GM19043 (cell line): ENCODE results near the gene HOXB3.

Source experiments
- ATAC-seq: cut with Tn5 transposase; IDR thresholded peaks from one replicate; pipeline ENCODE4 v1.9.1; 2021; ENCODE audit warnings: low read depth; ENCODE audit not compliant: unreplicated experiment

Gene HOXB3

DNA sequence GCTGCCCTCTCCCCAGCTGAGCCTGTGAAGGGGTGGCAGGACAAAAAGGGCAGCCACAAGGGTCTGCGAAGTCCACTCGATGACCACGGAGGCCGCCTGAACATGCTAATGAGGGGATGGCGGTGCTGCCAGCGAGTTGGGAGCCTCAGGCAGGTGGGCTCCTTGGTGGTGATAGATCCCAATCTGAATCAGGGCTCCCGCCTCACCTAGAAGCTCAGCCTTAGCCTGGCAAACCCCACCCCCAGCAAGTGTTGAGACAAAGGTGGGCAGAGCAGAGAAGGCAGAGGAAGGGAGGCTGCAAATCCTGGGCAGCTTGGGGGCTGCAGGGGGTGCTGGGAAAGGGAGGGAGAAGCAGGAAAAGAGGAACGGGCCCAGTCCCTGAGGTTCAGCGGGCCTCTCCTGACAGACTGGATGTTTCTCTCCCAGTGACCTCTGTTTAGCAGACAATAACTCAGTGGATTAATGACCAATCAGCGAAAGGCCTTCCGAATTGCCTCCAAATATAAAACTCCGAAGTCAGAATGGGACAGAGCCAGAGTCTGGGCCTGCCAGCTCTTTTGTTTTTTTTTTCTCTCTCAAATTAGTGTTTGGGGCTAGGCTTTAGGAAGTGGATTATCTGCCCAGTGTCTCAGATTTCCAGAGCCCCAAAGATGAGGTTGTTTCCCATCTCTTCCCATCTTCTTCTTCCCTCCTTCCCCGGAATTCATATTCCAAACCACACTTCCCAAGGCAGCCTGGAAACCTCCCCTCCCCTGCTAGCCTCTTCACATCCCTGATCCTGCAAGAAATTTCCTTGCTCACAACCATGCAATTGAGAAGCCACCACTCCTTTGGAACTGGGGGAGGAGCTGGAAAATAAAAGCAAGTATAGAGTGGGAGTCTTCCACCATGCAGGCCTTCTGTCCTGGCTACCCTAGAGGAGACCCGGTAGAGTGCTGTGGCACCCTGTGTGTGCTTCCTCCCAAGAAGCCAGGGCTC lies 29.9 kb downstream of the HOXB3 start:
- ATAC-seq, result no peak

DNA sequence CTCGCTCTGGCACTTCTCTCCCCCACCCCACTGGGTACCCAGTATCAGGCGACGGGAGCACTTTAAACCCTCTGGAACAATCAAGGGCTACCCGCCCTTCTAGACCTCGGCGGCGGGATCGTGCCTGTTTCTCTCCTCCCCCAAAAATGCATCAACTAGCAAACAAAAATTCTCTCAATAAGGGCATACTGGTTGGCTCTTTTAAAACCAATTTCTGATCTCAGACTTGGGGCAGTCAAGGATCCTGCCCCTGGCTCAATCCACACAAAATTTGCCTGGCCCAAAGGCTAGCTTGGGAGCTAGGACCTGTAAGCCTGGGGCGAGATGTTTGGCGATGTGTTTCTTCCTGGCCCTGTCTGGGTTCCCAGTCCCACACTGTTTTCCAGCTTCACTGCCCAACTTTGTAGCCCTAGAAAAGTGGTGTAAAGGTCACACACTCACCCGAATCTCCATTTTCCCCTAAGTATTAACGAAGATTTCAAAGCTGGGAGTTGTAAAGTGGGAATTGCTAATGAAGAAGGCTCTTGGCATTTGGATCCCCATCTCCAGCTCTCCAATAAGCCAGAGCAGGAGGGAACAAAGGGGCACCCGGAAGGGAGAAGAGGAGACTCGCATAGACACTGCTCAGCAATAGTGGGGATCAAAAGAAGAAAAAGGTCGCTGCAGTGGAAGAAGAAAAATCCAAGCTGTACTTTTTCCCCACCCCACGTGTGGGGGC lies 30.8 kb downstream of the HOXB3 start:
- ATAC-seq, result no peak

DNA sequence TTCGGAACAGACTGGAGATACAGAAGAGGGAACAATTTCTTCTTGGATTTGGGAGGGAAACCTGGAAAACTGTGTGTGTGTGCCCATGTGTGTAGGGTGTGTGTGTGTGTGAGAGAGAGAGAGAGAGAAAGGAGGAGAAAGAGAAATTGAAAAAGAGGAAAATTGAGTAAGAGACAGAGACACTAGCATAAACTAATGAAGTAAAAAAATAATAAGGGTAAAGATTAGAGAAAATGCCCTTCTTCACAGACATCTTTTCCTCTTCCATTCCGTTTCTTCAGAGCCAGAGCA lies 31.3 kb downstream of the HOXB3 start:
- no peak for ATAC-seq

DNA sequence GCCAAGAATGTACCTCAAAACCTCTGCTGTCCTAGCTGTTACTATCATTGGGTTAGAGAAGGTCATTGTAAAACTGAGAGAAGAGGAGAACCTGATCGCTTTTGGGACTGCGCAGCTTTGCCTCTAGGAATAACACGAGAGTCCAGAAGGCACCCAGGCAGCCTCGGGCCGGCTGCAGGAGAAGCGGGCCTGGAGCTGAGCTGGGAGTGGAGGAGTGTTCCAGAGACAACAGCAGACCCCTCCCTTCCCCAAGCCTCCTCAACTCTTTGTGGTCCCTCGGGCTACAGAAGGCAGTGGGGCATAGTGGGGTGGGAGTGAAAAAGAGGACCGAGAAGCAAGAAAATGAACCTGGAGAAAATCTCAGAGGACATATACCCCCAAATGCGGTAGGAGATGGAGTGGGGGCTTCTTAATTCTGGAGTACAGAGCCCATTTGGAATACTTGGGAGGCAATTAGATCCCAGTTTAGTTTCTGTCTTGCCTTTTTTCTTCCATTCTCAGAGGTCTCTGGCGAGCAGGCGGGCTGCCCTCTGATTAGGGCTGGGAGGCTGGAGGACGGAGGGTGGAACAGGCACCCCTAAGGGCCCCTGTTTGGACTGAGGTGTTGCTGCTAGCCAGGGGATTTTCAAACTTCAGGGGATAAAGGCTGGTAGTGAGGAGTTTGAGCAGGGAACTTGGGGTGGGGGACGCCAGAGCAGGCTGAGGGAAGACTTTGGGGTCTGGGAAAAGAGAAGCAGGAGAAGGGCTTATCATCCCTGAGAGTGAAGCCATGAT lies 31.8 kb downstream of the HOXB3 start:
- no peak for ATAC-seq

DNA sequence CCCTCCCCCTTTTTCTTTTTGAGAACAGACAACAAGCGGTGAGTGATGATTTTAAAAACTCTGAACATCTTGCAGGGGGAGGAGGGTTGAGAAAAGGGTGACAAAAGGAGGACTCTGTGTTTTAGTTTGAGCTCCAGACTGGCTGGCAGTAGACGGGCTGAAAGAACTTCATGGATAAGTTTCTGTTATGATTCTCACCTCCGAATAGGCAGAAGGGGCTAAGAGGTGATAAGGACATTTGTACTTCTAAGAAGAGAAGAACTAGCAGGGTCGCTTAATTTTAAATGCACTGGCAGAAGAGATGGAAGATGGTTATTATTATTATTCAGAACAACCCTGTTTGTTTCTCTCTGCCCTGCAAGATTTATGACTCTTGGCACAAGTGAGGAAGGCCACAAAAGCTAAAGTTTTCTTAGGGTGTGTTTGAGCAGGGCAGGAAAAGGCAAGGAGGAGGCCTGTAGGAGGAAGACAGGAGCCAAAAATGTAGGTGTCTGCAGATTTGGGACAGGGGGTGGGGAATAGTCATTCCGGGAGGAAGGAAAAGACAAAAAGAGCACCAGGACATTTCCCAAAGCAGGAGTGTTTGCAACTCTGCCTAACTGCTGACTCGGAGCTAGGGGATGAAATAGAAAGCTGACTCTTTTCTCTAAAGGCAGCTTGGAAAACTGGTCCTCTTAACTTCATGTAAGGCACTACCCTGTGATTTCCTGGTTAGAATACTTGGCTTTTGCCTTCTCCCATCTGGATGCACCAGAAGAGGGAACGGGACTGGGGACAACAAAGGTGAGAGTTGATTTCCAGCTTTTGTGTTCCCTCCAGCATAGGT lies 33.3 kb downstream of the HOXB3 start:
- no peak for ATAC-seq

DNA sequence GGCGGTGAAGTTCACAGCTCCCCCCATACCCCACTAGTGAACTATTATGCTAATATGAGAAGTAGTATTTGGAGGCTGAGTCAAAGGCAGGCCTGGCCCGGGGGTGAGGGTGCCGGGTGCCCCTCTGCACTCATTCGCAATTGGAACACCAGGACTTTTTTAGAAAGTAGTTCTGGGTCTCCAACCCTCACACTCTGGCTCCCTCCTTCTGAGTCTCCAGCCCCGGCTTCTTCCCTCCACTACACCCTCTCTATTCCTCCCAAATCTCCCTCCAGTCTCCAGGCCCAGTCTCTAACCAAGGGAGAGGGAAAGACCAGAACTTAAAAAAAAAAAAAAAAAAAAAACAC lies 33.8 kb downstream of the HOXB3 start:
- ATAC-seq, result no peak

DNA sequence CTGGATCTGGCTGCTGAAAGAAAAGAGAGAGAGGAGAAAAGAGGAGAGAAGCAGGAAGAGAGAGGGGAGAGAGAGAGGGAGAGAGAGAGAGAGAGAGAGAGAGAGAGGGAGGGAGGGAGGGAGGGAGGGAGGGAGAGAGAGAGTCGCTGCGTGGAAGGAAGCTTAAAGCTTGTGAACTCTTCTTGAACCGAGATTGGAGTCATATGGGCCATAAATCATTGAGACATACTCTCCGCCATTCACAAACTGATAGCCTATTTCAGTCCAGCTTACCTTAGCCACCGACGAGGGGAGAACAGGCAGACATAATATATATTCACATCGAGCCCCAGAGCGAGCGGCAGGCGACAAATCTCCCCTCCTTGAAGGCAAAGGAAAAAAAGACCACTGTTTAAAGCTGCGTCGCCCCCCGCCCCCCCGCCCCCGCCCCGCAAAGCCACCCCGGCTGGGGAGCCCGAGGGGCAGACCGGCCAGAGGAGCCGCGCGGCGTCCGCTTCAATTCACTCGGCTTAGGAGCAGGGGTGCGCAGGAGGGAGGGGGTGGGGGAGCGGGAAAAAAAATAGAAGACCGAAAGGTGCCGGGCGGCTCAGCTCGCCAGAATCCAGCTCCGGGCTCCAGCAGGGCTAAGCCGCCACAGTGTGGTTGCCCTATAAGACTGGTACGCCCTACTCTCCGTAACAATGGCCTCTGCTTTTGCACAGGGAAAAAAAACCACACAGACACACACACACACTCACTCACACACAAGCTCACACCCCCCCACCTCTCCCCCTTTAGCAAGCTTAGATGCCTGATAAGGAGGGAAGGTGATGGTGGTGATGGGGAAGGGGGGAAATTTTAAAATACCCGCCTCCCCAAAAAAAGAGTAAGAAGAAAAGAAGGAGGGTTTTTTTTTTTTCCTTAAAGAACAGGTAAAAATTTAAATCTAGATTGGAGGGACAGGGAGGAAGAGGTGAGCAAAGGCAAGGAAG lies 34.5 kb downstream of the HOXB3 start:
- no peak for ATAC-seq

DNA sequence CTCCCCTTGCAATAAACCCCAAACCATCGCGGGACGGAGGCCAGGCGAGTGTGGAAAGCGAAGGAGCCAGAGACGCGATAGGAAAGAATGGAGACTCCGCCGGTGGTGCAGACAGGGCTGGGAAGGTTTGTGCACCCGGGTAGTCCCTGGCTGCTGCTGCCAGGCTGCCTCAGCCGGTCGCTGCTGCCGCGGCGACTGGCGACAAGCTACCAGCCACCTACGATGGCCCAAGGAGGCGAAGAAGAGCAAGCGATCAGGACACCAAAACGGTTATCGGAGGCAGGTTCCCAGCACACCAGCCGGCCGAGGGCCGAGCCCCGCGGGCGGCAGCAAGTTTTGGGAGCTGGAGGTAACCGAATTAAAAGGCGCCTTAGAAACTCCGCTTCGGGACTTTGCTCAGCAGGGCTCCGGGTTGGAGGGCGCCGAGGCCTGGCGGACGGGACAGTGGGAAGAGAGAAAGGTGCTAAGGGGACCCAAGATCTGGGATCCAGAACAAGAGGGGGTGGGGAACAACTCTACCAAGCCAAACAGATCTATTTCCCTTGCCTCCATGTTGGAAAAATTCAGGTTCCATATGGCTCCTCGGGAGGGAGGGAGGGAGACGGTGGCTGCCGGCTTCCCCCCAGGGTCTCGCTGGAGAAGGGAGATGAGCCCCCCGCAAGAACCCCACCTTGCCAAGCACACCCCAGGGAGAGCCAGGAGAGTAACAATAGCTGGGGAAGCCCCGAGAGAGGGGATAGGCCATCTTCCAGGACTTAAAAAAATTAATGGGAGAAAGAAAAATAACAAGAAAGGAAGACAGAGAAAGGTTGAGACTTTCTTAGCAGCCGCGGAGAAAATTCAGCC lies 35.4 kb downstream of the HOXB3 start:
- ATAC-seq, result no peak

DNA sequence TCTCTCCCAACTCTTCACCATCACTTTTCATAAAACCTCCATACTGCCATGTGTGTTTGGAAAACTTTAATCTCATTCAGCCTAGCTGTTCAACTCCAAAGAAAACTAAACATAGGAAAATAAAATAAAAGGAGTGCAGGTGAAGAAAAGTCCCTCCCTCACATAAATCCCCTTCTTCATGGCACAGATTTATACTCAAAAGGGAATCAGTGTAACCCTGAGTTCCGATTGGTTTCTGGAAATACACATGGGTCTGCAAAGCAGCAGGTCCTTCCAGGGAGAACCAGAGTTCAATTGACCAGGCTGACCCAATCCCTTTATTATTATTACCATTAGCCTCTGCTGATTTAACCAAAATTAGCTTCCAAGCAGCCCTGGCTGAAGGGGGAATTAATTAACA lies 36.2 kb downstream of the HOXB3 start:
- no peak for ATAC-seq

DNA sequence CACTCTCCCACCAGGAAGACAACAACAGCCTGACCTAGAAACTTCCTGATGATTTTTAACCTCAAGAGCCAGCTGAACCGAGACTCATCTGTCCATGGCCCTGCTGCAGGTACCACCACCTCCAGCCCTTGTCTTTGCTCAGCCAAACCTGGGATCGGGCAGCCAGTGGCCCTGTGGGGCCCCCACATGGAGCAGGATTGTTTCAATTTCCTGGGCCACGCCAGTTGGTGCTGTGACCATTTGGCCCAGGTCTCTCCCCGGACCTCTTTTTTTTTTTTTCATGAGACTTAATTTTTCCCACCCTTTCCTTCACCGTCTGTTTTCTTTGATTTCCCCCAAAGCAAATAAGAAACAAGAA lies 36.9 kb downstream of the HOXB3 start:
- no peak for ATAC-seq

DNA sequence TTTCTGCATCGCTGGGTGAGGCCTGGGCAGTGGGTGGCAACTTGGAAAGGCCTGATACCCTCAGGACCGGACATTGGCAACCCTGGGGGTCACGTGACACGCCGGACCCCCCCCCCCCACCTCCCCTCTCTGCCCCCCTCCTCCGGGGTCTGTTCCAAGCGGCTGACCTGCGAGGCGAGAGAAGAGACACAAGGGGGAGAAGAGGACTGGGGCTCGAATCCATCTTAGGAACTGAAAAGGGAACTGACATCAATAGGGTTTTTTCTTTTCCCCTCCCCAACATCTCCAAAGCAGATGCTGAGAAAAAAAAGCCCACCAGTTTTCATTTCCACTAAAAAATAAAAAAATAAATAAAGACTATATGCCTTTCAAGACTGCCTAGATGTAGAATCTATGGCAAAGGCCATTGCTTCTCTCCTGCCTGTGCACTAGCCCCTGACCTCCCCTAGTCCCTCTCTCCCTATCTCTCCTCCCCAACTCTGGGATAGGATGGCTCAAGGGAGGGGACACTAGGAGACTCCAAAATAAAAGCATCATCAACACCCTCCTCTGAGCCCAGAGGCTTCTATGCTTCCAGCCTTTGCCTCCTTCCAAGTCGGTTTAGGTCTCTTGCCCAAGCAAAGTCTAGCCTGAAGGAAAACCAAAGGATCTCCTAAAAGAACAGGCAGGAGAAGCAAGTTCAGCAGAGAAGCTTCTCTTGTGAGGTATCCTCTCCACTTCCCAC lies 37.4 kb downstream of the HOXB3 start:
- ATAC-seq, result no peak

DNA sequence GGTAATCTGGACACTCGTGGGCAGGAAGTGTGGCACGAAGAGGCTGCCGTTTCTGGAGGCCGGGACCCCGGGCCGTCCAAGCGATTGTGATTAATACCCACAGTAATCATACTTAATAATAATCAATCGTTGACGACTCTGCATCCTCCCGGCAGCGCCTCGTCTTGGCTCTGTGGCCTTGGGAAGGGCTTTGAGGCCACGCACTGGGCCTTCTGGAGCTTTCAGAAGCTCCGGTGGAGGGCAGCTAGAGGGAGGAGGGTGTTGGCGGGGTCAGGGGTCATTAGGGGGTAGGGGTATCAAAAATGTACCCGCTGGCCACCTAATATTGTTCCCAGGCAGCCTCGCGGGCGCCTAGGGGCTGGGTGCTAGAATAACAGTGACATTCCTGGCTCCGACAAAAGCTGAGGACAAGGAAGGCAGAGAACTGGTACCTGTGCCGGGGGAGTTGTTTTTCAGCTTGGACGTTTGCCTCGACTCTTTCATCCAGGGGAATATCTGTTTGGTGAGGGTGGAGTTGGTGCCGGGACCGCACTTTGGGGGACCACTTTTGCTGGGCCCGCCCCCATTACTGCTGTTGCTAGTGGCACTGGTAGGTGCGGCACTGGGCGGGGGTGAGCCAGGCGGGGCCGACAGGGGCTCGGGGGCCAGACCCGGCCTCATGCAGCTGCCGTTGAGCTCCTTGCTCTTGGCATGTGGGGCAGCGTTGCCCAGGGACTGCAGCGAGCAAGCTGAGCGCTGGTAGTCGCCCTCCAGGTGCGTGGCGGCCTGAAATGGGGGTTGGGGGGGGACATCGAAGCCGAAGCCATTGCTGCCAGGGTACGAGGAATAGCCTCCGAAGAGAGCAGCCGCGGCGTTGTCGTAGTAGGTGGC lies 38.2 kb downstream of the HOXB3 start:
- ATAC-seq, result no peak

DNA sequence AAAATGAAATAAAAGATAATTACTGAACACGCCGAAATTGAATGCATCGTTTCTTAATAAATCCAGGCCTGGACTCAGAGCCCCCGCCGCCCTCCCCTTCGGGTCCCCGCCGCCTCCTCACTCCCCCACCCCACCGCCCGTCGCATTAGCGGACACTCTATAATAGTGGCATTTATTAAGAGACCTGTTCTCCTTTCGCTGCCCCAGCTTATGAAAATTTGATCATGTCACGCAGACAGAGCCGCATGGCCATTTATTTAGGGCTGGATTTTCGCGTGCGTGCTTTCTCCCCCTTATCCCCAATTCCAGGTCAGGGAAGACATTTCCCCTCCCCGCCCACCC lies 38.9 kb downstream of the HOXB3 start:
- ATAC-seq, result no peak

DNA sequence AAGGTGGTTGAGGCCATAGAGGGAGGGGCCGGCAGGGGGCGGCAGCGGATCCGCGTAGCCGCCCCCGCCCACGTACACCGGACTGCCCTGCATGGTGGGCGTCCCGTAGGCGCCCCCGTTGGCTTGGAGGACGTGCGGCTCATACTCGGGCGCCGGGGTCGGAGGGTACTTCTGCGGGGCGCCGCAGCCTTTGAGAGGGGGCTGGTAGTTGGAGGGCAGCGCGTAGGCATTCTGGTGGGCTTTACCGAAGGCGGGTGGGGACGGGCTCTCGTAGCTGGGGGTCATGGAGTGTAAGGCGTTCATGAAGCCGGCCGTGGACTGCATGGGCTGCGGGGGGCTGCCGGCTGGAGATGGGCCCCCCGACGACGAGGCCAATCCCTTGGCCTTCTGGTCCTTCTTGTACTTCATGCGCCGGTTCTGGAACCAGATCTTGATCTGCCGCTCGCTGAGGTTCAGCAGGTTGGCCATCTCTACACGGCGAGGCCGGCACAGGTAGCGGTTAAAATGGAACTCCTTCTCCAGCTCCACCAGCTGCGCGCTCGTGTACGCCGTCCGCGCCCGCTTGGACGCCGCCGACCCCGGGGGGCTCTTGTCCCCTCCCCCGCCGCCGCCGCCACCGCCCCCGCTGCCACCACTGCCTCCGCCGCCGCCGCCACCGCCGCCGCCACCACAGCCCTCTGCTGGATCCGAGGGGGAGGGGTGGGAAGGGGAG lies 39.4 kb downstream of the HOXB3 start:
- ATAC-seq, result no peak

DNA sequence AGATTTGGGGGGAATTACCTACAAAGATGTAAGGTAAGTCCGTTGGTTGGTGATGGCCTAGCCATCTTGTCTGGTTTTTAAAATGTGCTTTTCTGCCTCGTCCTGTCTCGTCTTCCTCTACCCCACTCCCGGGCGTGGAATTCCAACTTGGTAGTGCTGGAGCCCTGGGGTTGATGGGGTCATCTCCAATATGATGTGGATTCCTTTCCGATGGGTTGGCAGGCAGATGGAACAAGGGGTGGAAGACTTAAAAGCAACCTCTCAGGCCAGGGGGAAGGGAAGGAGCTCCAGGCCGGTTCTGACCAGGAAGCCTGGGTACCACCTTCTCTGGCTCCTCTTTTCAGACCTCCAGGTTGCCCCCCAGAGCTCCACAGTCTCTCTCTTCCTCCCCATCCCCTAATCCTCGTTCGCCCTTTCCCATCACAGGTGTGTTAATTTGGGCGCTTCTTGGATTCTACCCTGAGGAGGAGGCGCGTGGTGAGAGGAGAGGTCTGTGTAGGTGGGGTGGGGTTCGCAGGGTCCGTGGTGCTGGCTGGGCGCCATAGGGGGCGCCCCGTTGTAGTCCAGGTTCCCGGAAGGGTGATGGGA lies 40.0 kb downstream of the HOXB3 start:
- no peak for ATAC-seq

DNA sequence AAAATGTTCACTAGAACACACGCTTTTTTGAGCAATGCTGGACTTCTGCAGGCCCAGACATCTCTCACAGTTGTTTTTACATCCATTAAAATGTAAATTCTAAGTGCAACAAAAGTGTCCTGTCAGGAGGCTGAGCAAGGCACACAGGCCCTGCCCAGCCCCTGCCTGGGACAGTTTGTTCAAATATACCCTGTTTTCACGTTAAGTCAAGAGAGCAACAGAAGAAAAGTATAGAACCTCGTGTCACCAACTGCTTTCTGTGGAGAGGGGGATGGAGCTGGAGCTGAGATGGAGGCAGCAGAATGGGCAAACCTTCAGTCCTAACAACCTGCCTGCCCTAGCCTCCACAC lies 40.8 kb downstream of the HOXB3 start:
- ATAC-seq, result no peak
